MM.1S (cell line): ENCODE data around the gene CDC42SE2.

Source experiments
- DNase-seq: peaks from one replicate; pipeline ENCODE4 v3.0.0-alpha.2; 2015
- H2AFZ ChIP-seq: fragments of 300-600 bp; sonication (generic); 2 replicates; pipeline ENCODE4 v1.6.0; 2016; ENCODE audit warnings: antibody characterized with exemption, low read length
- H3F3A ChIP-seq: fragments of 300-600 bp; sonication (generic); 2 replicates; pipeline ENCODE4 v1.6.1; 2016; ENCODE audit warnings: mild to moderate bottlenecking, antibody characterized with exemption, low read length, moderate library complexity, mixed read lengths; ENCODE audit not compliant: insufficient read depth
- H3K27ac ChIP-seq: fragments of 300-600 bp; sonication (generic); 2 replicates; pipeline ENCODE4 v1.5.1; 2016; ENCODE audit warnings: mild to moderate bottlenecking, low read length
- H3K27me3 ChIP-seq: fragments of 300-600 bp; sonication (generic); replicated peaks from 2 replicates; pipeline ENCODE4 v1.6.0; 2016; ENCODE audit warnings: low read length; ENCODE audit not compliant: insufficient read depth
- H3K36me3 ChIP-seq: fragments of 300-600 bp; sonication (generic); replicated peaks from 2 replicates; pipeline ENCODE4 v1.6.1; 2016; ENCODE audit warnings: mild to moderate bottlenecking, low read length, mixed read lengths; ENCODE audit not compliant: insufficient read depth
- H3K4me1 ChIP-seq: fragments of 300-600 bp; sonication (generic); 2 replicates; pipeline ENCODE4 v1.6.1; 2016; ENCODE audit warnings: low read length, mixed read lengths
- H3K4me2 ChIP-seq: fragments of 300-600 bp; sonication (generic); 2 replicates; pipeline ENCODE4 v1.6.0; 2016; ENCODE audit warnings: low read depth, low read length
- H3K4me3 ChIP-seq: fragments of 300-600 bp; sonication (generic); 2 replicates; pipeline ENCODE4 v1.5.1; 2016; ENCODE audit warnings: low read length, mixed read lengths
- H3K79me2 ChIP-seq: fragments of 300-600 bp; sonication (generic); 2 replicates; pipeline ENCODE4 v1.6.1; 2016; ENCODE audit warnings: mixed run types, low read length, mixed read lengths
- H3K9ac ChIP-seq: fragments of 300-600 bp; sonication (generic); 2 replicates; pipeline ENCODE4 v1.6.1; 2016; ENCODE audit warnings: low read length, mixed read lengths
- H3K9me2 ChIP-seq: fragments of 300-600 bp; sonication (generic); replicated peaks from 2 replicates; pipeline ENCODE4 v1.6.1; 2016; ENCODE audit warnings: mild to moderate bottlenecking, low read length, mixed read lengths; ENCODE audit not compliant: insufficient read depth
- H3K9me3 ChIP-seq: fragments of 300-600 bp; sonication (generic); replicated peaks from 2 replicates; pipeline ENCODE4 v1.6.1; 2016; ENCODE audit warnings: mild to moderate bottlenecking, low read length, mixed read lengths; ENCODE audit not compliant: insufficient read depth
- H4K20me1 ChIP-seq: fragments of 300-600 bp; sonication (generic); 2 replicates; pipeline ENCODE4 v1.6.1; 2016; ENCODE audit warnings: mild to moderate bottlenecking, low read length, moderate library complexity, mixed read lengths; ENCODE audit not compliant: insufficient read depth
- CTCF ChIP-seq: fragments of 300-600 bp; sonication (generic); IDR thresholded peaks from 2 replicates; pipeline ENCODE4 v1.5.1; 2016; ENCODE audit warnings: antibody characterized with exemption, low read length, mixed read lengths
- EZH2 ChIP-seq: fragments of 300-600 bp; sonication (generic); optimal IDR thresholded peaks from 2 replicates; pipeline ENCODE3; 2017; ENCODE audit warnings: low read depth, mild to moderate bottlenecking, antibody characterized with exemption, low read length, mixed read lengths
- EZH2phosphoT487 ChIP-seq: fragments of 300-600 bp; sonication (generic); IDR thresholded peaks from 2 replicates; pipeline ENCODE4 v1.6.1; 2018; ENCODE audit warnings: antibody characterized with exemption, low read length

CDC42SE2 gene

GRCh38 chr5:131254741-131255140 is 9.1 kb upstream of the CDC42SE2 start:
- H4K20me1 ChIP-seq = no peaks in the 10 kb centered on the region
- no peak overlapping the region for H3K9ac ChIP-seq
- H3K4me3 ChIP-seq = no peak overlapping the region
- DNase-seq = no peak
- H2AFZ ChIP-seq = no peak overlapping the region
- H3K9me2 ChIP-seq = no peaks in the 10 kb centered on the region
- no peaks in the 10 kb centered on the region for H3K36me3 ChIP-seq
- no peaks in the 10 kb centered on the region for H3K9me3 ChIP-seq
- peaks cover 45% of the 10 kb centered on the region for H3K4me1 ChIP-seq
- peaks cover 17% of the 10 kb centered on the region for H3F3A ChIP-seq
- no peaks in the 10 kb centered on the region for H3K27me3 ChIP-seq
- 0 out of 2 replicates have a peak, but pooled peaks cover 6% of the 10 kb centered on the region for H3K79me2 ChIP-seq
- no peak for TF ChIP-seq EZH2
- TF ChIP-seq CTCF = no peak
- TF ChIP-seq EZH2phosphoT487 = no peak
- no peak overlapping the region for H3K27ac ChIP-seq
- H3K4me2 ChIP-seq = no peak overlapping the region

- H3F3A ChIP-seq = peaks cover 17% of the 10 kb centered on the region
- H3K4me3 ChIP-seq = no peak overlapping the region
- H3K79me2 ChIP-seq = 0 out of 2 replicates have a peak, but pooled peaks cover 6% of the 10 kb centered on the region
- H3K9me2 ChIP-seq = no peaks in the 10 kb centered on the region
- H3K4me2 ChIP-seq = no peak overlapping the region
- H3K4me1 ChIP-seq = peaks cover 40% of the 10 kb centered on the region
- no peak overlapping the region for H3K27ac ChIP-seq
- no peak overlapping the region for H3K9ac ChIP-seq
- H3K36me3 ChIP-seq = no peaks in the 10 kb centered on the region
- H3K9me3 ChIP-seq = no peaks in the 10 kb centered on the region
- no peaks in the 10 kb centered on the region for H4K20me1 ChIP-seq
- H2AFZ ChIP-seq = no peak overlapping the region
- TF ChIP-seq EZH2 = no peak
- TF ChIP-seq CTCF = no peak
- TF ChIP-seq EZH2phosphoT487 = no peak
- no peaks in the 10 kb centered on the region for H3K27me3 ChIP-seq
- no peak for DNase-seq
These were observed 7.4 kb upstream of the CDC42SE2 start for GRCh38 chr5:131256507-131256823.

- no peak overlapping the region for H3K27ac ChIP-seq
- no peak overlapping the region for H2AFZ ChIP-seq
- H3K4me3 ChIP-seq = no peak overlapping the region
- no peak overlapping the region for H3K9ac ChIP-seq
- no peak for TF ChIP-seq EZH2phosphoT487
- TF ChIP-seq EZH2 = no peak
- TF ChIP-seq CTCF = no peak
- H3K9me3 ChIP-seq = no peaks in the 10 kb centered on the region
- H3K4me2 ChIP-seq = no peak overlapping the region
- H3K27me3 ChIP-seq = no peaks in the 10 kb centered on the region
- peaks cover 34% of the 10 kb centered on the region for H3K4me1 ChIP-seq
- no peaks in the 10 kb centered on the region for H4K20me1 ChIP-seq
- no peak for DNase-seq
- H3K36me3 ChIP-seq = no peaks in the 10 kb centered on the region
- 0 out of 2 replicates have a peak, but pooled peaks cover 5% of the 10 kb centered on the region for H3K79me2 ChIP-seq
- H3K9me2 ChIP-seq = no peaks in the 10 kb centered on the region
- H3F3A ChIP-seq = peaks cover 11% of the 10 kb centered on the region
These were observed 5.1 kb upstream of the CDC42SE2 start for GRCh38 chr5:131258733-131259132.
